ENCODE measurements around the gene DNAJB2. TPM values are rescaled to one million over a fixed set of nuclear protein-coding genes. Genes with fewer than 3 reads are reported as not detected.
A peak's percentile ranks its signal among the peaks of the same experiment; 100 is the strongest.
"Not testable (repeated sequence)": the region's sequence is repeated elsewhere in the genome, so short reads cannot be mapped to it uniquely, and the experiment has no call there.

The DNAJB2 gene
- total RNA-seq, 4 donors from 2014 or later, result 125 to 152 (median 140) TPM

DNA sequence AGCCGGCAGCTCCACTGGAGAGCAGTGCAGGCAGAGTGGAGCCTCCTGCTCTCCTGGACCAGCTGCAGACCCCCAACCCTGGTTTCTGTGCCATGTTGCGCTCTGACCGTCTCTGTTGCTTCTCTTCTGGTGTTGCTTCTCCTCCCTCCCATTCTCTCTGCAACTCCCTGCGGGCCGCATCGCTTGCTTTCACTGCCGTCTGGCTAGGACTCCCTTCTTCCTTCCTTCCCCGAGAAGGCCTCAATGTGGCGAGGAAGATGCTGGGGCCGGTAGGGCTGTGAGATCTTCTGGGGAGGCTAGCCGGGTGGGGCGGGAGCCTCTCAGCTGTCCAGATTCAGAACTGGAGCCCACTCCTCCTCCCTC, 6.2 kb downstream of the DNAJB2 start:
- 62 to 70% methylated on average over 12 of the region's 12 CpGs for WGBS, 2 donors
- no peak for DNase-seq (ENCODE audit: low spot score in 2 of 2)
- no peak overlapping the region for H3K4me3 ChIP-seq (ENCODE audit: low read depth, poor library complexity, severe bottlenecking)
- no peak for TF ChIP-seq POLR2A (IDR thresholded peaks at IDR 0.05)
- TF ChIP-seq, protein P1, sequence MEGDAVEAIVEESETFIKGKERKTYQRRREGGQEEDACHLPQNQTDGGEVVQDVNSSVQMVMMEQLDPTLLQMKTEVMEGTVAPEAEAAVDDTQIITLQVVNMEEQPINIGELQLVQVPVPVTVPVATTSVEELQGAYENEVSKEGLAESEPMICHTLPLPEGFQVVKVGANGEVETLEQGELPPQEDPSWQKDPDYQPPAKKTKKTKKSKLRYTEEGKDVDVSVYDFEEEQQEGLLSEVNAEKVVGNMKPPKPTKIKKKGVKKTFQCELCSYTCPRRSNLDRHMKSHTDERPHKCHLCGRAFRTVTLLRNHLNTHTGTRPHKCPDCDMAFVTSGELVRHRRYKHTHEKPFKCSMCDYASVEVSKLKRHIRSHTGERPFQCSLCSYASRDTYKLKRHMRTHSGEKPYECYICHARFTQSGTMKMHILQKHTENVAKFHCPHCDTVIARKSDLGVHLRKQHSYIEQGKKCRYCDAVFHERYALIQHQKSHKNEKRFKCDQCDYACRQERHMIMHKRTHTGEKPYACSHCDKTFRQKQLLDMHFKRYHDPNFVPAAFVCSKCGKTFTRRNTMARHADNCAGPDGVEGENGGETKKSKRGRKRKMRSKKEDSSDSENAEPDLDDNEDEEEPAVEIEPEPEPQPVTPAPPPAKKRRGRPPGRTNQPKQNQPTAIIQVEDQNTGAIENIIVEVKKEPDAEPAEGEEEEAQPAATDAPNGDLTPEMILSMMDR (IDR thresholded peaks at IDR 0.05), result no peak
- intact Hi-C loops (cut with DNase I; ENCODE audit: low total_unique reads), result no loop called here

- H3K4me3 ChIP-seq (ENCODE audit: low read depth, poor library complexity, severe bottlenecking), result no peak overlapping the region
- TF ChIP-seq, protein P1 (IDR thresholded peaks at IDR 0.05), result no peak
- no peak for TF ChIP-seq POLR2A (IDR thresholded peaks at IDR 0.05)
- intact Hi-C loops (cut with DNase I; ENCODE audit: low total_unique reads), result no loop called here
- peak in 1 of 2 donors; percentile 73 for DNase-seq (ENCODE audit: low spot score in 2 of 2)
- WGBS, 2 donors, result 39 to 48% methylated on average over 15 to 16 of the region's 17 CpGs
These were observed 6.8 kb downstream of the DNAJB2 start for GRCh38 chr2:219285894-219286425.

DNA sequence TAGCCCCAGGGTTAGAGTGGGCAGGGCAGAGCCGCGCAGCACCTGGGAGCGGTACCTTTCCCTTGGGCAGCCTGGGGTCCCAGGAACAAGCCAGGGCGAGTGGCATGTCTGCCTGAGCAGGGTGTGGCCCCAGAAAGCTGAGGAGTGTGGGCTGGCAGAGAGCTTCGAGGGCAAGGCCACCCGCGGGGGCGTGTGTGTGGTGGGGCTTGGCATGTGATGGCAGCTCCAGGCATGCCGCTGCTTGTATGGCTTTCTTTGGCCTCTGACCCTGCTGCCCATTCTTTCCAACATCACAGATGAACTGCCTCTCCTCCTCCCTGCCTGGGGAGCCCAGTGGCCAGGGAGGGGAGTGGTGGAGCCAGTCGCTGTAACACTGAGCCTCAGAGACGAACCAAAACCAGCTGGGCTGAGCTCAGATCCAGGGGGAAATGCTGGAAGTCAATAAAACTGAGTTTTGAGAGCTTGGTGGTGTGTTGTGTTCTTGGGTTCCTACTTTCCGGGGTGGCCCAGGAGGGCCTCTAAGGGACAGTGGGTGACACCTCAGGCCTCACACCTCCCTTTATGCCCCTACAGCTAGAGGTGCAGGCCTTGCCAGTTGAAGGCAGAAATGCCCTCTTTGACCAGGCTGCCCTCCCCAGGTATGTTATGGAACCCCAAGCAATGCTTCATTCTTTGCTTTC, 7.4 kb downstream of the DNAJB2 start:
- peak in 1 of 2 donors; percentile 87 for DNase-seq (ENCODE audit: low spot score in 2 of 2)

DNA sequence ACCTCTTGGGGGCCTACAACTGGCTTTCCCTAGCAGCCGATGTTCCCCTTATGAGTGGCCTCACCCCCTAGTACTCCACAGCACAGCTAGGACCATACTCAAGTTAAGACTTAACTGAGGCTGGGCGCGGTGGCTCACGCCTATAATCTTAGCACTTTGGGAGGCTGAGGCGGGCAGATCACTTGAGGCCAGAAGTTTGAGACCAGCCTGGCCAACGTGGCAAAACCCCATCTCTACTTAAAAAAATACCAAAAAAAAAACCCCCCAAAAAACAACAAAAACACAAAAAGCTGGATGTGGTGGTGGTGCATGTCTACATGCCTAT, 7.9 kb downstream of the DNAJB2 start:
- H3K4me3 ChIP-seq (ENCODE audit: low read depth, poor library complexity, severe bottlenecking); intact Hi-C loops (cut with DNase I; ENCODE audit: low total_unique reads): not testable (repeated sequence)
- peak in 1 of 2 donors; percentile 71 for DNase-seq (ENCODE audit: low spot score in 2 of 2)
- 74 to 83% methylated on average over 6 of the region's 6 CpGs for WGBS, 2 donors

More for the DNA sequence above, 7.4 kb downstream of the DNAJB2 start:
- H3K4me3 ChIP-seq (ENCODE audit: low read depth, poor library complexity, severe bottlenecking), result no peak overlapping the region
- 30 to 52% methylated on average over 9 to 11 of the region's 12 CpGs for WGBS, 2 donors
- intact Hi-C loops (cut with DNase I; ENCODE audit: low total_unique reads), result no loop called here
- TF ChIP-seq POLR2A (IDR thresholded peaks at IDR 0.05), result no peak
- TF ChIP-seq, protein P1 (IDR thresholded peaks at IDR 0.05), result no peak

- 65% methylated on average over 10 of the region's 10 CpGs for WGBS, 2 donors
- peak in 1 of 2 donors; percentile 81 for DNase-seq (ENCODE audit: low spot score in 2 of 2)
- H3K4me3 ChIP-seq (ENCODE audit: low read depth, poor library complexity, severe bottlenecking), result no peak overlapping the region
- intact Hi-C loops (cut with DNase I; ENCODE audit: low total_unique reads), result no loop called here
- TF ChIP-seq POLR2A (IDR thresholded peaks at IDR 0.05), result no peak
- TF ChIP-seq, protein P1 (IDR thresholded peaks at IDR 0.05), result no peak
These were observed 8.6 kb downstream of the DNAJB2 start for GRCh38 chr2:219287580-219288265.

DNA sequence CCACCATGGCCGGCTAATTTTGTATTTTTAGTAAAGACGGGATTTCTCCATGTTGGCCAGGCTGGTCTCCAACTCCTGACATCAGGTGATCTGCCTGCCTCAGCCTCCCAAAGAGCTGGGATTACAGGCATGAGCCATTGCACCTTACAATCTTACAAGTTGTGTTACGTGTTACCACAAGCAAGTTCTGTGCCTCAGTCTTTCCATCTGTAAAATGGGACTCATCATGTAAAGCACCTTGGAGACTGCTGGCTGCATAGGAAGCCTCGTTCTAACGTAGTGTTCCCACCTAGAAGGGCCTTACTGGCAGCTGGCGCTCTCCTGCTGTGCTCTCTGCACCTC, 10.0 kb downstream of the DNAJB2 start:
- DNase-seq (ENCODE audit: low spot score in 2 of 2), result peak in 1 of 2 donors; percentile 37
- intact Hi-C loops (cut with DNase I; ENCODE audit: low total_unique reads), result no loop called here
- H3K4me3 ChIP-seq (ENCODE audit: low read depth, poor library complexity, severe bottlenecking), result no peak overlapping the region
- WGBS, 2 donors, result 53 to 62% methylated on average over 5 to 6 of the region's 6 CpGs
- TF ChIP-seq POLR2A (IDR thresholded peaks at IDR 0.05), result no peak
- TF ChIP-seq, protein P1 (IDR thresholded peaks at IDR 0.05), result no peak

Measured in lower leg skin (tissue), 4 donors.